K562 (cell line): Measurements from ENCODE around the gene EIF4E3.

Experiments used
- NR3C1 ChIP-seq: sonication (generic); formaldehyde crosslinking; IDR thresholded peaks from 2 replicates; pipeline ENCODE4 v1.8.1; 2022; ENCODE audit warnings: missing genetic modification reagents
- RBM22 ChIP-seq: fragments of 200-400 bp; formaldehyde crosslinking; IDR thresholded peaks from 2 replicates; pipeline ENCODE4 v1.6.1; 2018; ENCODE audit warnings: low read length, low read depth; ENCODE audit not compliant: poor library complexity, severe bottlenecking
- RCOR1 ChIP-seq, 2 experiments: IDR thresholded peaks; 2 replicates each; pipeline ENCODE4 v1.6.1; 2012; ENCODE audit warnings: low read depth in 2 of 2, low read length in 2 of 2, borderline replicate concordance in 1 of 2, improper control_type of control experiment in 1 of 2
- SIN3A ChIP-seq, 2 experiments: fragments of 150-350 bp in 1 of 2; IDR thresholded peaks; 2 replicates each; pipeline ENCODE4 v1.6.1; 2011 to 2016; ENCODE audit warnings: borderline replicate concordance in 2 of 2, low read depth in 2 of 2, low read length in 2 of 2, mild to moderate bottlenecking in 2 of 2, moderate library complexity in 2 of 2; ENCODE audit not compliant: control insufficient read depth in 1 of 2
- ZNF707 ChIP-seq: fragments of 250-450 bp; sonication (Bioruptor Pico); conservative IDR thresholded peaks from 2 replicates; pipeline ENCODE4 v1.8.0; 2022; ENCODE audit warnings: inconsistent platforms, mild to moderate bottlenecking, moderate library complexity
- TF ChIP-seq, protein P1 (sequence below): IDR thresholded peaks from 2 replicates; pipeline ENCODE4 v1.6.1; 2012; ENCODE audit warnings: low read depth, low read length, improper control_type of control experiment, borderline replicate concordance
- TF ChIP-seq, protein P2 (sequence below), 3 experiments: fragments of 200-800 bp in 1 of 3; fragments of 250-450 bp in 1 of 3; fragments of 450-650 bp in 1 of 3; sonication (Bioruptor Pico) in 1 of 3; sonication (Bioruptor generic) in 1 of 3; formaldehyde crosslinking in 1 of 3; IDR thresholded peaks; 2 replicates each; pipeline versions ENCODE4 v1.6.1 to v1.8.0; 2016 to 2022; ENCODE audit warnings: mild to moderate bottlenecking in 2 of 3, missing genetic modification characterization in 2 of 3, missing compliant biosample characterization in 1 of 3, moderate library complexity in 1 of 3
- TF ChIP-seq, protein P3 (sequence below): fragments of 250-450 bp; sonication (Bioruptor Pico); IDR thresholded peaks from 2 replicates; pipeline ENCODE4 v1.4.0; 2020; ENCODE audit warnings: mild to moderate bottlenecking

DNA sequence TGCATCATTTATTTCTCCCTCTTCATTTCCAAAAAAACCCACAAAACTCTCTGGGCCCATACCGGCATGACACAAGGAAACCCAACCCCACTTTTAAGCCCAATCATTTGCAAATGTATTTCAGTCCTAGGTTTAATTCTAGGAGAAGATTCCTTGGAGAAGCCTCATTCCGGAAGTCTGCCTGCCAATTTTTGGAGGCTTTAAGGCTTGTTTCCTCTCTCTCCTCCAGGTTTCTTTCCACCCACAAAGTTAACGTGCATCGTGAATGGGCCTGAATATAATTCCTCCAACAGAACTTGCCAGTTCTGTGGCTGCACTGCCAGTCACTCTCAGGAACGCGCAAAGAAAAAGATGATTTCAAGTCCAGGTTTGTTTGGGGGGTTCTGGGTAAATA lies 71.8 kb downstream of the EIF4E3 start:
- TF ChIP-seq RCOR1 (IDR thresholded peaks at IDR 0.05; ENCODE audit: borderline replicate concordance in 1 of 2, low read depth in 2 of 2, low read length in 2 of 2), result no peak
- TF ChIP-seq, protein P1, sequence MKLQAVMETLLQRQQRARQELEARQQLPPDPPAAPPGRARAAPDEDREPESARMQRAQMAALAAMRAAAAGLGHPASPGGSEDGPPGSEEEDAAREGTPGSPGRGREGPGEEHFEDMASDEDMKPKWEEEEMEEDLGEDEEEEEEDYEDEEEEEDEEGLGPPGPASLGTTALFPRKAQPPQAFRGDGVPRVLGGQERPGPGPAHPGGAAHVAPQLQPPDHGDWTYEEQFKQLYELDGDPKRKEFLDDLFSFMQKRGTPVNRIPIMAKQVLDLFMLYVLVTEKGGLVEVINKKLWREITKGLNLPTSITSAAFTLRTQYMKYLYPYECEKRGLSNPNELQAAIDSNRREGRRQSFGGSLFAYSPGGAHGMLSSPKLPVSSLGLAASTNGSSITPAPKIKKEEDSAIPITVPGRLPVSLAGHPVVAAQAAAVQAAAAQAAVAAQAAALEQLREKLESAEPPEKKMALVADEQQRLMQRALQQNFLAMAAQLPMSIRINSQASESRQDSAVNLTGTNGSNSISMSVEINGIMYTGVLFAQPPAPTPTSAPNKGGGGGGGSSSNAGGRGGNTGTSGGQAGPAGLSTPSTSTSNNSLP, result no peak
- TF ChIP-seq RBM22, result no peak
- TF ChIP-seq, protein P2, sequence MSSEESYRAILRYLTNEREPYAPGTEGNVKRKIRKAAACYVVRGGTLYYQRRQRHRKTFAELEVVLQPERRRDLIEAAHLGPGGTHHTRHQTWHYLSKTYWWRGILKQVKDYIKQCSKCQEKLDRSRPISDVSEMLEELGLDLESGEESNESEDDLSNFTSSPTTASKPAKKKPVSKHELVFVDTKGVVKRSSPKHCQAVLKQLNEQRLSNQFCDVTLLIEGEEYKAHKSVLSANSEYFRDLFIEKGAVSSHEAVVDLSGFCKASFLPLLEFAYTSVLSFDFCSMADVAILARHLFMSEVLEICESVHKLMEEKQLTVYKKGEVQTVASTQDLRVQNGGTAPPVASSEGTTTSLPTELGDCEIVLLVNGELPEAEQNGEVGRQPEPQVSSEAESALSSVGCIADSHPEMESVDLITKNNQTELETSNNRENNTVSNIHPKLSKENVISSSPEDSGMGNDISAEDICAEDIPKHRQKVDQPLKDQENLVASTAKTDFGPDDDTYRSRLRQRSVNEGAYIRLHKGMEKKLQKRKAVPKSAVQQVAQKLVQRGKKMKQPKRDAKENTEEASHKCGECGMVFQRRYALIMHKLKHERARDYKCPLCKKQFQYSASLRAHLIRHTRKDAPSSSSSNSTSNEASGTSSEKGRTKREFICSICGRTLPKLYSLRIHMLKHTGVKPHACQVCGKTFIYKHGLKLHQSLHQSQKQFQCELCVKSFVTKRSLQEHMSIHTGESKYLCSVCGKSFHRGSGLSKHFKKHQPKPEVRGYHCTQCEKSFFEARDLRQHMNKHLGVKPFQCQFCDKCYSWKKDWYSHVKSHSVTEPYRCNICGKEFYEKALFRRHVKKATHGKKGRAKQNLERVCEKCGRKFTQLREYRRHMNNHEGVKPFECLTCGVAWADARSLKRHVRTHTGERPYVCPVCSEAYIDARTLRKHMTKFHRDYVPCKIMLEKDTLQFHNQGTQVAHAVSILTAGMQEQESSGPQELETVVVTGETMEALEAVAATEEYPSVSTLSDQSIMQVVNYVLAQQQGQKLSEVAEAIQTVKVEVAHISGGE (CRISPR knock-in tag; IDR thresholded peaks at IDR 0.05), result no peak
- no peak for TF ChIP-seq ZNF707 (CRISPR knock-in tag)
- TF ChIP-seq SIN3A (IDR thresholded peaks at IDR 0.05; ENCODE audit: borderline replicate concordance in 2 of 2, control insufficient read depth in 1 of 2, low read depth in 2 of 2, low read length in 2 of 2), result no peak
- no peak for TF ChIP-seq NR3C1 (CRISPR knock-in tag)
- TF ChIP-seq, protein P3, sequence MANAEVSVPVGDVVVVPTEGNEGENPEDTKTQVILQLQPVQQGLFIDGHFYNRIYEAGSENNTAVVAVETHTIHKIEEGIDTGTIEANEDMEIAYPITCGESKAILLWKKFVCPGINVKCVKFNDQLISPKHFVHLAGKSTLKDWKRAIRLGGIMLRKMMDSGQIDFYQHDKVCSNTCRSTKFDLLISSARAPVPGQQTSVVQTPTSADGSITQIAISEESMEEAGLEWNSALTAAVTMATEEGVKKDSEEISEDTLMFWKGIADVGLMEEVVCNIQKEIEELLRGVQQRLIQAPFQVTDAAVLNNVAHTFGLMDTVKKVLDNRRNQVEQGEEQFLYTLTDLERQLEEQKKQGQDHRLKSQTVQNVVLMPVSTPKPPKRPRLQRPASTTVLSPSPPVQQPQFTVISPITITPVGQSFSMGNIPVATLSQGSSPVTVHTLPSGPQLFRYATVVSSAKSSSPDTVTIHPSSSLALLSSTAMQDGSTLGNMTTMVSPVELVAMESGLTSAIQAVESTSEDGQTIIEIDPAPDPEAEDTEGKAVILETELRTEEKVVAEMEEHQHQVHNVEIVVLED (CRISPR knock-in tag), result no peak
